Head of caudate nucleus (tissue), 42 donors: ENCODE results near the gene TNIK.
A peak's percentile ranks its signal among the peaks of the same experiment; 100 is the strongest.
"Not testable (repeated sequence)": the region's sequence is repeated elsewhere in the genome, so short reads cannot be mapped to it uniquely, and the experiment has no call there.

Experiments used
- DNase-seq, 42 donors: peaks; one replicate each; pipeline versions ENCODE4 v3.0.0 to v3.0.0-alpha.2; 2020 to 2021; ENCODE audit warnings: mixed read lengths in 7 of 42
- intact Hi-C: fragments of 100-400 bp; cut with DNase I; formaldehyde crosslinking; loops from one replicate; pipeline ENCODE4 v1.15.0; 2022

The TNIK gene

GRCh38 chr3:171311784-171312183, 148.4 kb downstream of the TNIK start:
- intact Hi-C loops: no loop called here
- DNase-seq: no peak

GRCh38 chr3:171309906-171310359, 150.3 kb downstream of the TNIK start:
- intact Hi-C loops: no loop called here

GRCh38 chr3:171307988-171308387, 152.2 kb downstream of the TNIK start:
- intact Hi-C loops: no loop called here
- no peak for DNase-seq

More at GRCh38 chr3:171309906-171310359, 150.3 kb downstream of the TNIK start:
- DNase-seq: no peak

GRCh38 chr3:171307046-171307585, 153.1 kb downstream of the TNIK start:
- intact Hi-C loops: no loop called here
- no peak for DNase-seq

- peak; percentile 44 to 91 (median 72) for DNase-seq
- intact Hi-C loops: no loop called here
Observed at GRCh38 chr3:171306631-171307030, 153.6 kb downstream of the TNIK start.

- intact Hi-C loops, DNase-seq: not testable (repeated sequence)
Observed at GRCh38 chr3:171305823-171306222, 154.4 kb downstream of the TNIK start.

- DNase-seq, intact Hi-C loops: not testable (repeated sequence)
Observed at GRCh38 chr3:171304498-171304897, 155.7 kb downstream of the TNIK start.

GRCh38 chr3:171304017-171304416, 156.2 kb downstream of the TNIK start:
- intact Hi-C loops, DNase-seq: not testable (repeated sequence)

GRCh38 chr3:171301998-171302397, 158.2 kb downstream of the TNIK start:
- intact Hi-C loops: no loop called here
- no peak for DNase-seq

GRCh38 chr3:171301002-171301401, 159.2 kb downstream of the TNIK start:
- intact Hi-C loops: no loop called here
- no peak for DNase-seq

- intact Hi-C loops: no loop called here
- no peak for DNase-seq
Observed at GRCh38 chr3:171297951-171298350, 162.3 kb downstream of the TNIK start.

GRCh38 chr3:171297207-171297606, 163.0 kb downstream of the TNIK start:
- intact Hi-C loops: no loop called here
- no peak for DNase-seq

- intact Hi-C loops: no loop called here
- peak in 15 of 42 donors; percentile 6 to 49 (median 31) for DNase-seq
Observed at GRCh38 chr3:171295484-171296373, 164.5 kb downstream of the TNIK start.

GRCh38 chr3:171293142-171293782, 166.9 kb downstream of the TNIK start:
- no peak for DNase-seq
- intact Hi-C loops: no loop called here

- no peak for DNase-seq
- intact Hi-C loops: no loop called here
Observed at GRCh38 chr3:171290680-171291079, 169.5 kb downstream of the TNIK start.

GRCh38 chr3:171289291-171289690, 170.9 kb downstream of the TNIK start:
- intact Hi-C loops: no loop called here
- no peak for DNase-seq

GRCh38 chr3:171287761-171288160, 172.4 kb downstream of the TNIK start:
- intact Hi-C loops, DNase-seq: not testable (repeated sequence)

GRCh38 chr3:171286580-171287249, 173.5 kb downstream of the TNIK start:
- DNase-seq: no peak
- intact Hi-C loops: no loop called here

GRCh38 chr3:171285287-171285686, 174.9 kb downstream of the TNIK start:
- intact Hi-C loops: no loop called here
- no peak for DNase-seq
